SK-N-SH (cell line): ENCODE measurements around the gene RNF223.

ENCODE experiments used
- EP300 ChIP-seq, 2 experiments: IDR thresholded peaks; 2 replicates each; pipeline versions ENCODE4 v1.4.0 to v1.6.1; 2012; ENCODE audit warnings: borderline replicate concordance in 1 of 2, low read depth in 1 of 2, low read length in 1 of 2
- RAD21 ChIP-seq: IDR thresholded peaks from 2 replicates; pipeline ENCODE4 v1.6.1; 2012; ENCODE audit warnings: mild to moderate bottlenecking, low read length
- RFX5 ChIP-seq: IDR thresholded peaks from 2 replicates; pipeline ENCODE4 v1.6.1; 2012; ENCODE audit warnings: mild to moderate bottlenecking, improper control_type of control experiment, low read length
- RXRA ChIP-seq: IDR thresholded peaks from 2 replicates; pipeline ENCODE4 v1.4.0; 2012; ENCODE audit warnings: low read depth, mild to moderate bottlenecking, borderline replicate concordance
- SIN3A ChIP-seq: IDR thresholded peaks from 2 replicates; pipeline ENCODE4 v1.6.1; 2012; ENCODE audit warnings: low read depth, mild to moderate bottlenecking, low read length, moderate library complexity, borderline replicate concordance
- YY1 ChIP-seq: IDR thresholded peaks from 2 replicates; pipeline ENCODE4 v1.4.0; 2012; ENCODE audit warnings: low read depth, mild to moderate bottlenecking
- TF ChIP-seq, protein P1 (sequence below): fragments of 200-600 bp; sonication (generic); IDR thresholded peaks from 2 replicates; pipeline ENCODE4 v1.6.1; 2017; ENCODE audit warnings: antibody characterized with exemption, mild to moderate bottlenecking, moderate library complexity
- TF ChIP-seq, protein P2 (sequence below): IDR thresholded peaks from 2 replicates; pipeline ENCODE4 v1.4.0; 2012; ENCODE audit warnings: low read depth, borderline replicate concordance
- TF ChIP-seq, protein P3 (sequence below): IDR thresholded peaks from 2 replicates; pipeline ENCODE4 v1.4.0; 2012; ENCODE audit warnings: low read depth
- TF ChIP-seq, protein P4 (sequence below): fragments of 150-350 bp; IDR thresholded peaks from 2 replicates; pipeline ENCODE4 v1.6.1; 2016; ENCODE audit warnings: mild to moderate bottlenecking, low read depth, low read length

DNA sequence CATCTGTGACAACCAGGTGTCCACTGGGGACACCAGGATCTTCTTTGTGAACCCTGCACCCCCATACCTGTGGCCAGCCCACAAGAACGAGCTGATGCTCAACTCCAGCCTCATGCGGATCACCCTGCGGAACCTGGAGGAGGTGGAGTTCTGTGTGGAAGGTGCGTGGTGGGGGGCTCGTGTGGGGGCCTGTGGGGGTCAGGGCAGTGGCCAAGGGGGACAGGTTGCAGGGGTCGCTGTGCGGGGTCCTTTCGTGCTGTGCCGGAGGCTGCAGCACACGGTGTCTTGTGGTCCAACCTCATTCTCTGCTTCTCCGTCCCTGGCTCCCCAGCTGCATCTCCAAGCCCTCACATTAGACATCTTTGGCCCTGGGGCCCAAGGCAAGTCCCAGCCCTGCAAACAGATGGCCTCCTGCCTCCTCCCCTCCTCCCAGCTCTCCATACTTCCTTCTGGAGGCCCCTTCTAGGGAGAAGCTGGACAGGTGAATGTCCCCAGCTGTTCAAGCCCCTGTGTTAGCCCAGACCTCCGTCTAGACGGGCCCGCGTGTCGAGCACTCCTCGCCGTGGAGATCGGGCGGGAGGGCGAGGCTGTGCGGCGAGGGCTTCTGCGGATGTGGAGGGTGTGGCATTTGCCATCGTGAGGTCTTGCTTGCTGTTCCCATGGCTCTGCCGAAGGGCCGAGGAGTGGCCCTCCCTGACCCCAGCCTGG, 51.6 kb downstream of the RNF223 start:
- TF ChIP-seq, protein P1, sequence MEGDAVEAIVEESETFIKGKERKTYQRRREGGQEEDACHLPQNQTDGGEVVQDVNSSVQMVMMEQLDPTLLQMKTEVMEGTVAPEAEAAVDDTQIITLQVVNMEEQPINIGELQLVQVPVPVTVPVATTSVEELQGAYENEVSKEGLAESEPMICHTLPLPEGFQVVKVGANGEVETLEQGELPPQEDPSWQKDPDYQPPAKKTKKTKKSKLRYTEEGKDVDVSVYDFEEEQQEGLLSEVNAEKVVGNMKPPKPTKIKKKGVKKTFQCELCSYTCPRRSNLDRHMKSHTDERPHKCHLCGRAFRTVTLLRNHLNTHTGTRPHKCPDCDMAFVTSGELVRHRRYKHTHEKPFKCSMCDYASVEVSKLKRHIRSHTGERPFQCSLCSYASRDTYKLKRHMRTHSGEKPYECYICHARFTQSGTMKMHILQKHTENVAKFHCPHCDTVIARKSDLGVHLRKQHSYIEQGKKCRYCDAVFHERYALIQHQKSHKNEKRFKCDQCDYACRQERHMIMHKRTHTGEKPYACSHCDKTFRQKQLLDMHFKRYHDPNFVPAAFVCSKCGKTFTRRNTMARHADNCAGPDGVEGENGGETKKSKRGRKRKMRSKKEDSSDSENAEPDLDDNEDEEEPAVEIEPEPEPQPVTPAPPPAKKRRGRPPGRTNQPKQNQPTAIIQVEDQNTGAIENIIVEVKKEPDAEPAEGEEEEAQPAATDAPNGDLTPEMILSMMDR, result no peak
- TF ChIP-seq, protein P2, sequence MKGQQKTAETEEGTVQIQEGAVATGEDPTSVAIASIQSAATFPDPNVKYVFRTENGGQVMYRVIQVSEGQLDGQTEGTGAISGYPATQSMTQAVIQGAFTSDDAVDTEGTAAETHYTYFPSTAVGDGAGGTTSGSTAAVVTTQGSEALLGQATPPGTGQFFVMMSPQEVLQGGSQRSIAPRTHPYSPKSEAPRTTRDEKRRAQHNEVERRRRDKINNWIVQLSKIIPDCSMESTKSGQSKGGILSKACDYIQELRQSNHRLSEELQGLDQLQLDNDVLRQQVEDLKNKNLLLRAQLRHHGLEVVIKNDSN, result no peak
- TF ChIP-seq YY1 (no peak), RAD21 (no peak), EP300 (IDR thresholded peaks at IDR 0.05; ENCODE audit: borderline replicate concordance in 1 of 2, low read depth in 1 of 2, low read length in 1 of 2) (no peak), RXRA (no peak), SIN3A (no peak), RFX5 (no peak)
- TF ChIP-seq, protein P3, sequence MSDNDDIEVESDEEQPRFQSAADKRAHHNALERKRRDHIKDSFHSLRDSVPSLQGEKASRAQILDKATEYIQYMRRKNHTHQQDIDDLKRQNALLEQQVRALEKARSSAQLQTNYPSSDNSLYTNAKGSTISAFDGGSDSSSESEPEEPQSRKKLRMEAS, result no peak
- TF ChIP-seq, protein P4, sequence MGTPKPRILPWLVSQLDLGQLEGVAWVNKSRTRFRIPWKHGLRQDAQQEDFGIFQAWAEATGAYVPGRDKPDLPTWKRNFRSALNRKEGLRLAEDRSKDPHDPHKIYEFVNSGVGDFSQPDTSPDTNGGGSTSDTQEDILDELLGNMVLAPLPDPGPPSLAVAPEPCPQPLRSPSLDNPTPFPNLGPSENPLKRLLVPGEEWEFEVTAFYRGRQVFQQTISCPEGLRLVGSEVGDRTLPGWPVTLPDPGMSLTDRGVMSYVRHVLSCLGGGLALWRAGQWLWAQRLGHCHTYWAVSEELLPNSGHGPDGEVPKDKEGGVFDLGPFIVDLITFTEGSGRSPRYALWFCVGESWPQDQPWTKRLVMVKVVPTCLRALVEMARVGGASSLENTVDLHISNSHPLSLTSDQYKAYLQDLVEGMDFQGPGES, result no peak
